Measurements from ENCODE around the gene KLHDC9.

The KLHDC9 gene

DNA sequence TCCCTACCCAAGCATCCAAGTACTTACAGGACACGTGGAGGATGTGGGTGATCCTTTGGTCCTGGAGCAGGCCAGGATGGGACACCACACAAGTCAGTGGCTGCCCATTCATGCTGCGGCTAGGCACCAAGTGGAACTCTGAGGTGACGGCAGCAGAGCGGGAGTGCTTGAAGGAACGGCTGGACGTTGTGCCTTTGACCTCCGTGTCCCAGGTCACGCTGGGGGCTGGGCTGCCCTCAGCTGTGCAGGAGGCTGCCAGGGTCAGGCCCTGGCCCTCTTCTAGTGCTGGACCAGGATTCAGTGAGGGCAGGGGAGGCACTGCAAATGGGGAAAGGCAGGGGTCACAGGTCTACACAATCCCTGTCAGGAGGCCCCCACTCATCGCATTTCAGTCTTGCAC is 20.7 kb upstream of the KLHDC9 start:
- no peak for DNase-seq

GRCh38 chr1:161079436-161080110 is 18.6 kb upstream of the KLHDC9 start:
- DNase-seq: no peak

- DNase-seq: no peak
Observed at GRCh38 chr1:161080441-161081405, 17.4 kb upstream of the KLHDC9 start.

GRCh38 chr1:161081519-161081918 is 16.6 kb upstream of the KLHDC9 start:
- DNase-seq: no peak

DNA sequence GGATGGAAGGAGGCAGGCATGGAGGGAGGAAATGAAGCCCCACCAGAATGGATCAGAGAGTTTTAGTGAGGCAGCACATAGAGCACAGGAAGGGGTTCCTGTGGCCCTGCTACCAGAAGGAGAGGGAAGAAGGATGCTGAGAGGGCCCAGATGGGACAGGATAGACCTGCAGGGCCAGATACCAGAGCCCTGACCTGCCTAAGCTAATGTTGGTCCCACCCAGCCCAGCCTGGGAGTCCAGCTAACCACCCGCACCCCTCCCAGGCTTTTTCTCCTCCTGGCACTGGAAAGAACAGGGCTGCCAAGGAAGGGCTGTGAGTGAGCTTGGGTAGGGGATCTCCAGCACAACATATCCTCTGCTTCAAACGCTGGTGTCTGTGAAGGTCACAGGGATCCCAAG is 15.7 kb upstream of the KLHDC9 start:
- no peak for DNase-seq

- DNase-seq: peak; percentile 26
Observed at GRCh38 chr1:161082996-161083747, 15.0 kb upstream of the KLHDC9 start.

DNA sequence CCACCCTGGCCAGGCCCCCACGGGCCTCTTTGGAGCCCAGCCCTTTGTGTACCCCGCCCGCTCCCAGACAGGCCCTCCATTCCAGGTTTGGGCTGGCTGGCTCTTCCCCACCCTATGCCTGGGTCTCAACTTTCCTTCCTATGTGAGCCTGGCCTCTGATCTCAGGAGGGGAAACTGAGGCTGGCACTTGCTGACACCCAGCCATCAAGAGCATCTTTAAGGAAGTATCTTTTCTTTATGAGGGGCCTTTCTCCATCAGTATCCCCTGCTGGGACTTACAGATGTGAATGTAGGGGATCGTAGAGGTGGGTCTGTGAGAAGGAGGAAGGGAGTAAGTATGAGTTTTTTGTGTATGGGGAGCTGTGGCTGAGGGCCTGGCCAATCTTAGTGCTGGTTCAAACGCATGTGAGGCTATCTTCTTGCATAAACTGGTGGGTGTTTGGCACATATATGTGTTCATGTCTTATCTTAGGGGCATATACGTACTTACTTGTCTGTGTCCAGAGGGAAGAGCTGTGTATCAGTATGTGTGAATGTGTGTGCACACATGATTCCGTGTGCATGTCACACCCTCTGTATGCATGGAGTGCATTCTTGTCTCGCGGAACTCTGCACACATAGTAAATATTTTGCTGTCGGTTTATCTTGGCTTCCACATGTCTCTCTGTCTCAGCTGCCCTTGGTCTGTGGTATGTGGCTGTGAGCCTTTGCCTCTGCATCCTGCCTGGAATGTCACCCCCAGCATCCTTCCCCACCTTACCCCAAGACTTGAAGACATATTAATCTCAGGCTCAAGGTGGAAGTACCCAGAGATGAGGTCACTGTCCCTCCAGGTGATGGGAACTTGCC is 14.2 kb upstream of the KLHDC9 start:
- DNase-seq: no peak

- DNase-seq: no peak
Observed at GRCh38 chr1:161084597-161084988, 13.6 kb upstream of the KLHDC9 start.

DNA sequence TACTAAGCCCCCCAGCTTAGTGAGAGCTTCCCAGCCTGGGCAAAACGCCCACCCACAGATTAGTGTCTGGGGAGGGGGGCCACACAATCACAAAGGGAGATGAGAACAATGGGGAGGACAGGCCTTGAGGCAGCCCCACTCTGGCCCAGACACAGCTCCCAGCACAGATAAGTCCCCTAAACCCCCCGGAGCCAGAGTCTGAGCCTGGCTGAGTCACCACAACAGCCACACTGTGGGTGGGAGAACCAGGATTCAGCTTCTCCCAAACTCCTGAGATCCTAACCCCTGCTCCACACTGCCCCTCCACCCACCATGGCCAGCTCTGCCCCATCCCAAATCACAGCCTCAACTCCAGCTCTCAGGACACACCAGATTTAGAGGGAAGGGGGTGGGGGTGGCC is 13.0 kb upstream of the KLHDC9 start:
- DNase-seq: no peak

DNA sequence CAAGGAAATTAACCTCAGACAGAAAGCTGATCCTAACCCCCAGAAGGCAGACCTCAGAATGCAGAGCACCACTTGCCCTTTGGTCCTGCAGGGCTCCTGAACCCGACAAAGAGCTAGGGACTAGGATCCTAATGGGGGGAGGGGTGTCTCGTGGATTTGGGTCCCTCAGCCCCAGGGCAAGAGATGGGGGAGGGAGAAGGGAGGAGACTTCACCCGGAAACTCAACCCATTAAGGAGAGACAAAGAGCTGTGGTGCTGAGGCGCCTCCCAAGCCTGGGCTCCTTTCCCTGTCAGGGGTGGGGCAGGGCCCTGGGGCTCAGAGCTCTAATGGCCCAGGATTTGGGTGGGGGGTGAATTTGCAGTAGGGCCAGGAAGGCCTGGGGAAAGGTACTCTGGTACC is 11.7 kb upstream of the KLHDC9 start:
- no peak for DNase-seq

GRCh38 chr1:161088587-161089110 is 9.5 kb upstream of the KLHDC9 start:
- DNase-seq: no peak

DNA sequence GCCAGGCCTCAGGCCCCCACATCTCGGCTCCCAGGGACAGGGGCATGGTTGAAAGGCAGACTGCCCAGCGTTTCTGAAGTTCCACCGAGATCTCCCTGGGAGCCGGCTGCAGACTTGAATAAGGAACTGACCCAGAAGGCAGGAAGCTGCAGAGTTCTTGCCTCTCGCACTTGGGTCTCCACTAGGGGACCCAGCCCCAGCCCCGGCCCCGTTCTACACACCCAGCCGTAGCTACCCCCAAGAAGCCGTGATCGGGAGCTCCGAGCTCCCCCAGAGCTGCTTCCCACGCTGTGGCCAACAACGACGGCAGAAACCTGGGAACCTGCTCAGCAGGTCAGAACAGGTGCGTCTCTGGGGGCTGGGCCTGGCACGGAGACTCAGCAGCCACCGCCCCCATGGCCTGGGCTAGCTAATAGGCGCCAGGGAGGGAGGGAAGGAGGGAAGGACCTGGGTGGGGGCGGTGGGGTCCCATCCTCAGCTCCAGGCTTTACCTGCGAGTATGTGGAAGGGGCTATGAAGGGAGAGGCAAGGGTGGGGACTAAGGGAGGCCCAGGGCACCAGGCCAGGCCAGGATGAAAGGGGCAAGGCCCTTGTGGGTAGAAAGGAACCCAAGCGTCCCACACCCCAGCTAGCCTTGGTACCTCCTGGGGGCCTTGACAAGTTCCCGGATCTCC is 8.8 kb upstream of the KLHDC9 start, which contains the start of gene NECTIN4:
Gene NECTIN4 (minus strand): TSS at position 308 of the 674 bp plus-strand sequence. CDS start 262 bp downstream, at position 46.
- no peak for DNase-seq

GRCh38 chr1:161089938-161090337 is 8.2 kb upstream of the KLHDC9 start:
- no peak for DNase-seq

DNA sequence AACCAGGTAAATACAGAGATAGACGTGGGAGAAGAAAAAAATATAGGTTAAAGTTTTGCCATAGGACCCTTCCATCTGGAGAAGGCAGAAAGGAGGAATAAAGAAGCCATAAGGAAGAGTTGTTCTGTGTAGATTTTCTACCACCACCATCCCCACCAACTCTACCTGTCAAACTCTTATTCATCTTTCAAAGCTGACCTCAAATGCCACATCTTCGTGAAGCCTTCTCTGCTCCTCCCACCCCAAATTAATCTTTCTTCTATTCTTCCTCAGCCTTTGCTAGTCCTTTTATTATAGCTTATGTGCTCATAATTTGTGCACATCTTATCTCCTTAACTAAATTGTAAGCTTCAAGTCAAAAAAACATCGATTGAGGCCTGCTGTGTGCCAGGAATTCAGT is 7.5 kb upstream of the KLHDC9 start:
- no peak for DNase-seq

DNA sequence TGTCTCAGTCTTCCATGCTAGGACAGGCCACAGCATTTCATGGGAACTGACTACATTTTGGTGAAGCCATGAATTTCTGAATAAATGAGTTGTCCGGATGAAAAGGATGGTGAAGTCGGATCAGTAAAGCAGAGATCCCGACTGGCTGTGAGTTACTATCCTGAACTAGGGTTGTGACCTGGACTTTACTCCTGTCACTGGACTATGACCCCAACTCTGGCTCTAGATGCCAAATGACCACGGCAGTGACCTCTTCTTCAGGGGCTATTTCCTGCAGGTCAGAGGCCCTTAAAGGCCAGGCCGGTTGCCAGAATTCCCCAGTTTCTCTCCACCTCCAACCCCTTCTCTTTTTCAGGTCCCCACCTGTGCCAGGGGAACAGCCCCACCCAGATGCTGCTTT is 7.1 kb upstream of the KLHDC9 start:
- no peak for DNase-seq

- no peak for DNase-seq
Observed at GRCh38 chr1:161091796-161092507, 6.2 kb upstream of the KLHDC9 start.

GRCh38 chr1:161092621-161093028 is 5.5 kb upstream of the KLHDC9 start:
- no peak for DNase-seq

- no peak for DNase-seq
Observed at GRCh38 chr1:161094481-161094880, 3.7 kb upstream of the KLHDC9 start.

- no peak for DNase-seq
Observed at GRCh38 chr1:161095230-161095629, 2.9 kb upstream of the KLHDC9 start.

DNA sequence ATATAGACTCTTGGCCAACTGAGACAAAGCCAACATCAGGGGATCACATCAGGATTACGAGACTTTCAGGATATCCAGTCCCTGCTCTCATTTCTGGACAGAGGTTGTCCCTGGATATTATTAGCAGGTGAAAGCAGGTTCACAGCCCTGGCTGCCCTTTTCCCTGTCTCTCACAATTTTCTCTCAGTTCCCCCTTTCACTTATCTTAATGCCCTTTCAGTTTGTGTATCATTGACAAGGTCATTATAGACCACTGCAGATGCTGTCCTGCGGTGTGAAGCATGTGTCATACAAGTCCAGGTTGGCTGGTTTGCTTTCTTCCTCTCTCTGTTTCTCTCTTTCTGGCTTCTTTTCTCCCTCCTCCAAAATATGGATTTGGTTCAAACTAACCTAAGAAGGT is 2.1 kb upstream of the KLHDC9 start:
- no peak for DNase-seq

GRCh38 chr1:161096530-161096929 is 1.6 kb upstream of the KLHDC9 start:
- no peak for DNase-seq

Measured in CD4-positive, alpha-beta T cell treated with Interleukin-12 subunit alpha and Interleukin-12 subunit beta, for 1 hour (primary cell).